ENCODE measurements around the gene TMEM219. TPM values are rescaled to one million over a fixed set of nuclear protein-coding genes. Genes with fewer than 3 reads are reported as not detected.

TMEM219 gene
- total and polyA plus RNA-seq, 10 of the 15 experiments (the other 5 are each of a cell fraction or from before 2014, with no cell fraction given) = 33.6 to 74.6 (median 56.5) TPM

- no peak for TF ChIP-seq JUND (IDR thresholded peaks at IDR 0.05; ENCODE audit: low read depth, low read length)
- TF ChIP-seq KLF5 (IDR thresholded peaks at IDR 0.05; ENCODE audit: partially characterized antibody) = no peak
- TF ChIP-seq TCF7 (IDR thresholded peaks at IDR 0.05; ENCODE audit: borderline replicate concordance) = no peak
Measured at GRCh38 chr16:29978081-29978480, 16.2 kb downstream of the TMEM219 start (continued).

DNA sequence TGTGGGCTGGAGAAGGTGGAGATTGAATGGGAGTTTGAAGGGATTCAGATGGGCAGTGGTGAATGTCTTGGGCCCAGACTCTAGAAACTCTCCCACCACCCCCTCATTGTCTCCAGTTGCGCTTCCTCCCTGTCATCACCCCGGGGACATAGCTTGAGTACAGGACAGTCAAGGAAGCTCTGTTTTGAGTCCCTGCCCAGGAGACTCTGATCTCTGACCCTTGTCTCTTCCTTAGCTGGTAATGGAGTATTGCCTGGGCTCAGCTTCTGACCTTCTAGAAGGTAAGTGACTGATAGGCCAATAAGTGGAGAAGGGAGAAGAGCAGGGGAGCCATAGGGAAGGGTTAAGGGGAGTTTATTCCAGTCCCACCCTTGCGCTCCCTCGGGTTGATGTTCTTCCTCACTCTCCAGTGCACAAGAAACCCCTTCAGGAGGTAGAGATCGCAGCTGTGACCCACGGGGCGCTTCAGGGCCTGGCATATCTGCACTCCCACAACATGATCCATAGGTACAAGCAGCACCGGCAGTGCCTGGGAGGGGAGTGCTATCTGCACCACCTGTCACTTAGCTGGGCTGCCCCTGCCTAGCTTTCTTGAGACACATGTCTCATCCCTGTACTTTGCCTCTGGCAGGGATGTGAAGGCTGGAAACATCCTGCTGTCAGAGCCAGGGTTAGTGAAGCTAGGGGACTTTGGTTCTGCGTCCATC, 16.8 kb downstream of the TMEM219 start:
- POLR2A ChIA-PET = interaction anchor here (1.4 kb wide), 1 partner anchor 52 kb away, joined by 9 read pairs; the partner anchor contains the start of gene KCTD13
- H3K27ac ChIP-seq (ENCODE audit: control insufficient read depth, insufficient read depth) = no peak overlapping the region
- H3K79me2 ChIP-seq (ENCODE audit: control insufficient read depth, insufficient read depth, low read length) = peaks cover 36% of the 10 kb centered on the region
- no peak overlapping the region for H3K9ac ChIP-seq (ENCODE audit: control insufficient read depth, insufficient read depth, low read length)
- H3K36me3 ChIP-seq (ENCODE audit: control insufficient read depth in 2 of 2, insufficient read depth in 2 of 2, low read length in 1 of 2) = peaks cover 20 to 28% of the 10 kb centered on the region in 2 experiments
- H3K4me3 ChIP-seq = no peak overlapping the region
- BruUV-seq (replicated peaks) = no TSS peak
- in situ Hi-C loops (cut with MboI) (no loop called here), intact Hi-C loops (cut with micrococcal nuclease; ENCODE audit: unreplicated experiment) (no loop called here)
- 88% methylated on average over 9 of the region's 9 CpGs for WGBS (ENCODE audit: insufficient coverage, insufficient replicate concordance, low lambda C conversion rate, missing lambda C conversion rate)
- H2AFZ ChIP-seq (ENCODE audit: control insufficient read depth, low read depth, low read length) = no peak overlapping the region
- FAIRE-seq (no peak), DNase-seq (ENCODE audit: low read depth, low spot score) (no peak), ATAC-seq (no peak)
- no peaks in the 10 kb centered on the region for H3K27me3 ChIP-seq (replicated peaks in 1 of 2; ENCODE audit: control insufficient read depth in 2 of 2, insufficient read depth in 2 of 2, low read length in 1 of 2)
- H3K9me3 ChIP-seq (replicated peaks; ENCODE audit: control insufficient read depth, insufficient read depth, low read length) = no peaks in the 10 kb centered on the region
- RAD21 ChIA-PET (ENCODE audit: unreplicated experiment) = interaction anchor here (1.2 kb wide), 1 partner anchor 289 kb away, joined by 3 read pairs; no protein-coding TSS in a partner anchor
- no peak overlapping the region for H3K4me2 ChIP-seq (ENCODE audit: control insufficient read depth, insufficient read depth)
- SMC1A ChIA-PET (ENCODE audit: uncharacterized antibody, unreplicated experiment) = no interaction called here
- H3K4me1 ChIP-seq (ENCODE audit: control insufficient read depth, insufficient read depth, low read length) = peaks cover 9% of the 10 kb centered on the region
- CTCF ChIA-PET = no interaction called here
- no peaks in the 10 kb centered on the region for H4K20me1 ChIP-seq (ENCODE audit: control insufficient read depth, insufficient read depth)
- no peak for TF ChIP-seq SIN3A (IDR thresholded peaks at IDR 0.05; ENCODE audit: low read depth, low read length)
- TF ChIP-seq, protein P1, sequence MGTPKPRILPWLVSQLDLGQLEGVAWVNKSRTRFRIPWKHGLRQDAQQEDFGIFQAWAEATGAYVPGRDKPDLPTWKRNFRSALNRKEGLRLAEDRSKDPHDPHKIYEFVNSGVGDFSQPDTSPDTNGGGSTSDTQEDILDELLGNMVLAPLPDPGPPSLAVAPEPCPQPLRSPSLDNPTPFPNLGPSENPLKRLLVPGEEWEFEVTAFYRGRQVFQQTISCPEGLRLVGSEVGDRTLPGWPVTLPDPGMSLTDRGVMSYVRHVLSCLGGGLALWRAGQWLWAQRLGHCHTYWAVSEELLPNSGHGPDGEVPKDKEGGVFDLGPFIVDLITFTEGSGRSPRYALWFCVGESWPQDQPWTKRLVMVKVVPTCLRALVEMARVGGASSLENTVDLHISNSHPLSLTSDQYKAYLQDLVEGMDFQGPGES (IDR thresholded peaks at IDR 0.05) = no peak

Data from GM12878 (cell line).